GM12878 (cell line): ENCODE measurements around the gene ARHGEF11. TPM values are rescaled to one million over a fixed set of nuclear protein-coding genes. Genes with fewer than 3 reads are reported as not detected.

Experiments used
- CREB1 ChIP-seq: IDR thresholded peaks from 2 replicates; pipeline ENCODE4 v1.6.1; 2012; ENCODE audit warnings: low read depth, mild to moderate bottlenecking, inconsistent platforms
- EED ChIP-seq: sonication (generic); IDR thresholded peaks from 2 replicates; pipeline ENCODE4 v1.6.1; 2016; ENCODE audit warnings: antibody characterized with exemption, low read depth
- IRF5 ChIP-seq: fragments of 450-650 bp; IDR thresholded peaks from 2 replicates; pipeline ENCODE4 v1.6.1; 2017; ENCODE audit warnings: borderline replicate concordance
- KLF5 ChIP-seq: fragments of 450-650 bp; IDR thresholded peaks from 2 replicates; pipeline ENCODE4 v1.6.1; 2014; ENCODE audit warnings: mild to moderate bottlenecking; ENCODE audit not compliant: partially characterized antibody
- LARP7 ChIP-seq: fragments of 450-650 bp; IDR thresholded peaks from 2 replicates; pipeline ENCODE4 v1.6.1; 2017; ENCODE audit warnings: mild to moderate bottlenecking
- RAD51 ChIP-seq: fragments of 450-650 bp; IDR thresholded peaks from 2 replicates; pipeline ENCODE4 v1.6.1; 2016; ENCODE audit warnings: moderate library complexity, mild to moderate bottlenecking, inconsistent platforms
- polyA plus RNA-seq, 11 experiments: library from polyadenylated mRNA; depleted of rRNA in 4 of 11; unstranded in 6 of 11; stranded (reverse) in 5 of 11; fragments of >200 nt; fragmentation: Nextera tagmentation in 4 of 11; fragmentation: Illumina TruSeq in 1 of 11; extraction: Ambion mirVana in 4 of 11; extraction: Trizol in 1 of 11; gene quantifications; 1 replicate in 1 of 11; 2 replicates in 10 of 11; pipeline versions ENCODE4 v1.2.1 to v1.2.3, GENCODE V29; 2011 to 2016; ENCODE audit warnings: inconsistent platforms in 2 of 11, missing spikeins in 2 of 11, low read depth in 1 of 11
- total RNA-seq, 4 experiments: library from RNA; depleted of rRNA in 3 of 4; stranded (reverse); fragments of >200 nt in 3 of 4; fragmentation: Illumina TruSeq in 1 of 4; extraction: Trizol in 1 of 4; gene quantifications; 2 replicates each; pipeline versions ENCODE4 v1.2.1 to v1.2.3, GENCODE V29; 2013 to 2021
- TF ChIP-seq, protein P1 (sequence below), 3 experiments: IDR thresholded peaks in 2 of 3; conservative IDR thresholded peaks in 1 of 3; 2 replicates each; pipeline ENCODE4 v1.5.1; 2011; ENCODE audit warnings: low read depth in 3 of 3, low read length in 3 of 3, mild to moderate bottlenecking in 3 of 3, control low read depth in 2 of 3, moderate library complexity in 2 of 3, inconsistent platforms in 1 of 3, mixed read lengths in 1 of 3; ENCODE audit not compliant: control insufficient read depth in 2 of 3, insufficient read depth in 1 of 3; ENCODE audit errors: extremely low read depth in 1 of 3
- TF ChIP-seq, protein P2 (sequence below): IDR thresholded peaks from 2 replicates; pipeline ENCODE4 v1.6.1; 2011; ENCODE audit warnings: borderline replicate concordance, low read depth, mild to moderate bottlenecking, moderate library complexity, mixed read lengths, low read length; ENCODE audit not compliant: insufficient read depth; ENCODE audit errors: extremely low read length

The ARHGEF11 gene
- total and polyA plus RNA-seq, 10 of the 15 experiments (the other 5 are each of a cell fraction or from before 2014, with no cell fraction given): 0.05 to 12.7 (median 1.8) TPM

DNA sequence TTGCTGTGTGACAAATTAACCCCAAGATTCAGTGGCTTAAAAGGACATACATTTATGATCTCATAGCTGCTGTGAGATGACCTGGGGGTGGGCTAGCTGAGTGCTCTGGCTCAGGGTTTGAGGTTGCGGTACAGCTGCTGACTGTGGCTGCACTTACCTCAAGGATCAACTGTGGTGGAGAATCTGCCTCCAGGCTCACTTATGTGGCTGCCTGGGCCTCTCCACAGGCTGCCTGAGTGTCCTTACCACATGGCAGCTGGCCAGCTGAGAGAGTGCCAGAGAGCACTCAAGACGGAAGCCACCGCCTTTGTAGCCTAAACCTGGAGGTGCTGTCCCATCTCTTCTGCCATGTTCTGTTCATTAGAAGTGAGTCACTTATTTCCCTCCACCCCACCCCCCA lies 119.4 kb downstream of the ARHGEF11 start (continued):
- TF ChIP-seq KLF5 (no peak), RAD51 (no peak), EED (no peak), LARP7 (no peak), IRF5 (no peak), CREB1 (no peak)
- TF ChIP-seq, protein P1, sequence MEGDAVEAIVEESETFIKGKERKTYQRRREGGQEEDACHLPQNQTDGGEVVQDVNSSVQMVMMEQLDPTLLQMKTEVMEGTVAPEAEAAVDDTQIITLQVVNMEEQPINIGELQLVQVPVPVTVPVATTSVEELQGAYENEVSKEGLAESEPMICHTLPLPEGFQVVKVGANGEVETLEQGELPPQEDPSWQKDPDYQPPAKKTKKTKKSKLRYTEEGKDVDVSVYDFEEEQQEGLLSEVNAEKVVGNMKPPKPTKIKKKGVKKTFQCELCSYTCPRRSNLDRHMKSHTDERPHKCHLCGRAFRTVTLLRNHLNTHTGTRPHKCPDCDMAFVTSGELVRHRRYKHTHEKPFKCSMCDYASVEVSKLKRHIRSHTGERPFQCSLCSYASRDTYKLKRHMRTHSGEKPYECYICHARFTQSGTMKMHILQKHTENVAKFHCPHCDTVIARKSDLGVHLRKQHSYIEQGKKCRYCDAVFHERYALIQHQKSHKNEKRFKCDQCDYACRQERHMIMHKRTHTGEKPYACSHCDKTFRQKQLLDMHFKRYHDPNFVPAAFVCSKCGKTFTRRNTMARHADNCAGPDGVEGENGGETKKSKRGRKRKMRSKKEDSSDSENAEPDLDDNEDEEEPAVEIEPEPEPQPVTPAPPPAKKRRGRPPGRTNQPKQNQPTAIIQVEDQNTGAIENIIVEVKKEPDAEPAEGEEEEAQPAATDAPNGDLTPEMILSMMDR (IDR thresholded peaks at IDR 0.05 in 2 of 3, conservative IDR thresholded peaks at IDR 0.05 in 1 of 3; ENCODE audit: control insufficient read depth in 2 of 3, extremely low read depth in 1 of 3, insufficient read depth in 1 of 3, low read depth in 3 of 3, low read length in 3 of 3): no peak
- TF ChIP-seq, protein P2, sequence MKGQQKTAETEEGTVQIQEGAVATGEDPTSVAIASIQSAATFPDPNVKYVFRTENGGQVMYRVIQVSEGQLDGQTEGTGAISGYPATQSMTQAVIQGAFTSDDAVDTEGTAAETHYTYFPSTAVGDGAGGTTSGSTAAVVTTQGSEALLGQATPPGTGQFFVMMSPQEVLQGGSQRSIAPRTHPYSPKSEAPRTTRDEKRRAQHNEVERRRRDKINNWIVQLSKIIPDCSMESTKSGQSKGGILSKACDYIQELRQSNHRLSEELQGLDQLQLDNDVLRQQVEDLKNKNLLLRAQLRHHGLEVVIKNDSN: no peak
